A172 (cell line): ENCODE results near the gene SYNPO. TPM values are rescaled to one million over a fixed set of nuclear protein-coding genes. Genes with fewer than 3 reads are reported as not detected.

Source experiments
- DNase-seq: peaks from one replicate; pipeline ENCODE4 v3.0.0-alpha.2; 2015; ENCODE audit warnings: low spot score
- total RNA-seq: library from RNA; depleted of rRNA; stranded (reverse); fragments of >200 nt; shearing (Covaris generic); gene quantifications from 2 replicates; pipeline ENCODE4 v1.2.3, GENCODE V29; 2014

SYNPO gene
- total RNA-seq, 1 experiment from 2014 or later, result 9.0 TPM

- no peak for DNase-seq
These were observed 32.5 kb upstream of the SYNPO start for GRCh38 chr5:150607991-150608390.

- DNase-seq, result no peak
These were observed 31.5 kb upstream of the SYNPO start for GRCh38 chr5:150608991-150609390.

GRCh38 chr5:150609843-150610584, 30.4 kb upstream of the SYNPO start:
- no peak for DNase-seq

- no peak for DNase-seq
These were observed 29.4 kb upstream of the SYNPO start for GRCh38 chr5:150611026-150611425.

- DNase-seq, result no peak
These were observed 28.1 kb upstream of the SYNPO start for GRCh38 chr5:150612405-150612804.

- DNase-seq, result no peak
These were observed 27.4 kb upstream of the SYNPO start for GRCh38 chr5:150612905-150613670.

GRCh38 chr5:150613991-150614660, 26.3 kb upstream of the SYNPO start:
- DNase-seq, result no peak

- no peak for DNase-seq
These were observed 25.8 kb upstream of the SYNPO start for GRCh38 chr5:150614661-150615060.

- DNase-seq, result no peak
These were observed 25.2 kb upstream of the SYNPO start for GRCh38 chr5:150615141-150615699.

GRCh38 chr5:150616024-150616470, 24.4 kb upstream of the SYNPO start:
- no peak for DNase-seq

GRCh38 chr5:150616506-150616905, 24.0 kb upstream of the SYNPO start:
- no peak for DNase-seq

GRCh38 chr5:150618163-150618562, 22.3 kb upstream of the SYNPO start:
- DNase-seq, result no peak

GRCh38 chr5:150618588-150619281, 21.7 kb upstream of the SYNPO start:
- DNase-seq, result no peak

- no peak for DNase-seq
These were observed 20.9 kb upstream of the SYNPO start for GRCh38 chr5:150619359-150620230.

- DNase-seq, result no peak
These were observed 19.2 kb upstream of the SYNPO start for GRCh38 chr5:150621301-150621700.

- no peak for DNase-seq
These were observed 18.3 kb upstream of the SYNPO start for GRCh38 chr5:150622157-150622556.

- no peak for DNase-seq
These were observed 17.1 kb upstream of the SYNPO start for GRCh38 chr5:150623152-150623877.

- DNase-seq, result no peak
These were observed 16.6 kb upstream of the SYNPO start for GRCh38 chr5:150623878-150624216.

- DNase-seq, result no peak
These were observed 15.9 kb upstream of the SYNPO start for GRCh38 chr5:150624334-150625163.
